H1 (cell line): Measurements from ENCODE around the gene ARPIN. TPM values are rescaled to one million over a fixed set of nuclear protein-coding genes. Genes with fewer than 3 reads are reported as not detected.

Source experiments
- JUN ChIP-seq: IDR thresholded peaks from 2 replicates; pipeline ENCODE4 v1.6.1; 2011; ENCODE audit warnings: low read depth, mild to moderate bottlenecking, improper control_type of control experiment, low read length
- SUZ12 ChIP-seq: fragments of 200-600 bp; sonication (generic); IDR thresholded peaks from 2 replicates; pipeline ENCODE4 v1.6.1; 2012; ENCODE audit warnings: mild to moderate bottlenecking, inconsistent platforms, low read length, moderate library complexity, mixed read lengths
- polyA plus RNA-seq, 7 experiments: library from polyadenylated mRNA; depleted of rRNA in 3 of 7; stranded (reverse) in 5 of 7; unstranded in 2 of 7; fragments of >200 nt in 5 of 7; fragments of 200-250 nt in 2 of 7; gene quantifications; 1 replicate in 5 of 7; 2 replicates in 1 of 7; 4 replicates in 1 of 7; pipeline versions ENCODE4 v1.2.1 to v1.2.3, GENCODE V29; 2011 to 2013; ENCODE audit warnings: missing spikeins in 2 of 7, mixed read lengths in 2 of 7
- total RNA-seq: library from RNA; stranded (reverse); fragmentation: NEBNext Ultra II Directional; extraction: Animal tissue kit (Norgen Biotek cat#: 25700); gene quantifications from 2 replicates; pipeline ENCODE4 v1.2.1, GENCODE V29; 2021

Gene ARPIN
- total and polyA plus RNA-seq, 2 of the 8 experiments (the other 6 are each of a cell fraction or from before 2014, with no cell fraction given), result 3.1 to 3.9 TPM

- TF ChIP-seq JUN (no peak), SUZ12 (no peak)
- TF ChIP-seq, all 59 proteins: peak for 0
Measured at GRCh38 chr15:89937365-89938350, 24.9 kb upstream of the ARPIN start (continued).
